ENCODE measurements around the gene C1orf94. TPM values are rescaled to one million over a fixed set of nuclear protein-coding genes. Genes with fewer than 3 reads are reported as not detected.
"Not testable (repeated sequence)": the region's sequence is repeated elsewhere in the genome, so short reads cannot be mapped to it uniquely, and the experiment has no call there.

C1orf94 gene
- total RNA-seq, 1 experiment from 2014 or later = 11.8 TPM

DNA sequence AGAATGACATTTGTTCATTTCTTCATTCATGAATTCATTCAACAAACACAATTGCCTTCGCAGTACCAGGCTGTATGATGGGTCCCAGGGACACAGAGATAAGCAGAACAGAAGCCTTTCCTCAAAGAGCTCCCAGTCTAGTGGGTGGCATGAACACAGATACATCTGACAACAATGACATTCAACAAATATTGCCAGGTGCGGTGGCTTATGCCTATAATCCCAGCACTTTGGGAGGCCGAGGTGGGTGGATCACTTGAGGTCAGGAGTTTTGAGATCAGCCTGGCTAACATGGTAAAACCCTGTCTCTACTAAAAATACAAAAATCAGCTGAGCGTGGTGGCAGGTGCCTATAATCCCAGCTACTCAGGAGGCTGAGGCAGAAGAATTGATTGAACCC, 6.7 kb downstream of the C1orf94 start:
- not testable (repeated sequence) for H3K27me3 ChIP-seq (ENCODE audit: control insufficient read depth, insufficient read depth, low read length); H3K4me3 ChIP-seq (ENCODE audit: insufficient read depth, low read depth, low read length); DNase-seq; H3K36me3 ChIP-seq (replicated peaks; ENCODE audit: control insufficient read depth, insufficient read depth, low read length)

GRCh38 chr1:34186741-34187494, 10.2 kb downstream of the C1orf94 start:
- Histone ChIP-seq H3K27me3 (ENCODE audit: control insufficient read depth, insufficient read depth, low read length) (peaks cover 2% of the 10 kb centered on the region), H3K4me3 (ENCODE audit: insufficient read depth, low read depth, low read length) (no peak overlapping the region), H3K36me3 (replicated peaks; ENCODE audit: control insufficient read depth, insufficient read depth, low read length) (no peaks in the 10 kb centered on the region)
- no peak for DNase-seq

- Histone ChIP-seq H3K4me3 (ENCODE audit: insufficient read depth, low read depth, low read length) (no peak overlapping the region), H3K27me3 (ENCODE audit: control insufficient read depth, insufficient read depth, low read length) (peaks cover 2% of the 10 kb centered on the region), H3K36me3 (replicated peaks; ENCODE audit: control insufficient read depth, insufficient read depth, low read length) (no peaks in the 10 kb centered on the region)
- DNase-seq = peak; percentile 85
Measured at GRCh38 chr1:34188418-34188817, 11.7 kb downstream of the C1orf94 start.

- H3K36me3 ChIP-seq (replicated peaks; ENCODE audit: control insufficient read depth, insufficient read depth, low read length) = no peaks in the 10 kb centered on the region
- no peak overlapping the region for H3K4me3 ChIP-seq (ENCODE audit: insufficient read depth, low read depth, low read length)
- peaks cover 2% of the 10 kb centered on the region for H3K27me3 ChIP-seq (ENCODE audit: control insufficient read depth, insufficient read depth, low read length)
- DNase-seq = no peak
Measured at GRCh38 chr1:34188985-34189384, 12.3 kb downstream of the C1orf94 start.

DNA sequence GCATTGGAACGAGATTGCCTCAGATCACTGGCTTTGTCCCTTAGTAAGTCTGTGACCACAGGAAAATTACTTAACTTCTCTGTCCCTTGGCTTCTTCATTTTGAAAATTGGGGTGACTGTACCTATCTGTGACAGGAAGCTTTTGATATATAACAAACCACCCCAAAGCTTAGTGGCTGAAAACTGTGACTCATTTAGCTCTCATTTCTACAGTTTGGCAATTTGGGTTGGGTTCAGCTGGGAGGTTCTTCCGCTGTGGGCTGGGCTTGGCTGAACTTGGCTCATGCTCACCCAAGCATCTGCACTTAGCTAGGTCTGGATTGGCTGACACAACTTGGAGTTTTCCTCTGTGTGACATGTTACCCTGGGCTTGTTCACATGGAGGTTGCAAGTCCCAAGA, 14.0 kb downstream of the C1orf94 start:
- peaks cover 2% of the 10 kb centered on the region for H3K27me3 ChIP-seq (ENCODE audit: control insufficient read depth, insufficient read depth, low read length)
- DNase-seq = no peak
- H3K4me3 ChIP-seq (ENCODE audit: insufficient read depth, low read depth, low read length) = no peak overlapping the region
- no peaks in the 10 kb centered on the region for H3K36me3 ChIP-seq (replicated peaks; ENCODE audit: control insufficient read depth, insufficient read depth, low read length)

GRCh38 chr1:34192621-34193020, 15.9 kb downstream of the C1orf94 start:
- Histone ChIP-seq H3K4me3 (ENCODE audit: insufficient read depth, low read depth, low read length) (no peak overlapping the region), H3K36me3 (replicated peaks; ENCODE audit: control insufficient read depth, insufficient read depth, low read length) (no peaks in the 10 kb centered on the region), H3K27me3 (ENCODE audit: control insufficient read depth, insufficient read depth, low read length) (peaks cover 2% of the 10 kb centered on the region)
- DNase-seq = no peak

GRCh38 chr1:34199927-34200326, 23.2 kb downstream of the C1orf94 start:
- DNase-seq = no peak
- Histone ChIP-seq H3K4me3 (ENCODE audit: insufficient read depth, low read depth, low read length) (no peak overlapping the region), H3K27me3 (ENCODE audit: control insufficient read depth, insufficient read depth, low read length) (no peaks in the 10 kb centered on the region; the same call in 1 of the 2 replicates), H3K36me3 (replicated peaks; ENCODE audit: control insufficient read depth, insufficient read depth, low read length) (no peaks in the 10 kb centered on the region)

DNA sequence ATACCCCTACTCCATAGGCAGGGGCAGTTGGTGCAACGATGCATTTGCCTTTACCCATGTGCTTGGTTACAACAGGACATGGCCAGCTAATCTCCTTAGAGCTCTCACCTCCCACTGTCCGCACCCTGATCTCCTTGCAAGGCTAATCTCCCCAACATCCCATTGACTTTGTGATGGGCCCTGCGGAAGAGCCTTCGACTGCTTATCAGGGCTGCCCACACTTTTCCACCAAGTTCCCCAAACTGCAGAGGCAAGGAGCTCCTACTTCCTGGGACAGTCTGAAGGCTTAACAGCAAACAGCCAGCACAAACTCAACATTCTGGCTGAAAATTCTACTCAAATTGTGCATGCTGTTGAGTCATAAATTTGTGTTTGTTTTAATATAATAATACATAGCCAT, 36.0 kb downstream of the C1orf94 start:
- Histone ChIP-seq H3K4me3 (ENCODE audit: insufficient read depth, low read depth, low read length) (no peak overlapping the region), H3K27me3 (ENCODE audit: control insufficient read depth, insufficient read depth, low read length) (no peaks in the 10 kb centered on the region; the same call in 1 of the 2 replicates), H3K36me3 (replicated peaks; ENCODE audit: control insufficient read depth, insufficient read depth, low read length) (no peaks in the 10 kb centered on the region)
- no peak for DNase-seq

- Histone ChIP-seq H3K4me3 (ENCODE audit: insufficient read depth, low read depth, low read length) (no peak overlapping the region), H3K36me3 (replicated peaks; ENCODE audit: control insufficient read depth, insufficient read depth, low read length) (no peaks in the 10 kb centered on the region)
- DNase-seq = peak; percentile 49
Measured at GRCh38 chr1:34213956-34214355, 37.2 kb downstream of the C1orf94 start.

DNA sequence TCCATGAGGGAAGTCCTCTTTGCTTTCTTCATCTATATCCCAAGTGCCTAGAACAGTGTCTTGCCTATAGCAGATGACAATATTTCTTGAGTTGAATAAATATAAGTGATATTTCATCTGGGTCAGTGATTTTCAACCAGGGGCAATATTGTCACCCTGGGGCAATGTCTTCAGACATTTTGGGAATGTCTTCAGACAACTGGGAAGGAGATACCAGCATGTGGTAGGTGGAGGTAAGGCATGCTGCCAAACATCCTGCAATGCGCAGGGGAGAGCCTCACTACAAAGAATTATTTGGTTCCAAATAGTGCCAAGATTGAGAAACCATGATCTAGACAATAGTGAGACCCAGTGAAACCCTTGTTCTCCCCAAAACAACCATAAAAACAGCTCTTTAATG, 54.7 kb downstream of the C1orf94 start:
- DNase-seq = no peak
- Histone ChIP-seq H3K4me3 (ENCODE audit: insufficient read depth, low read depth, low read length) (no peak overlapping the region), H3K27me3 (ENCODE audit: control insufficient read depth, insufficient read depth, low read length) (no peaks in the 10 kb centered on the region), H3K36me3 (replicated peaks; ENCODE audit: control insufficient read depth, insufficient read depth, low read length) (no peaks in the 10 kb centered on the region)

More at GRCh38 chr1:34213956-34214355, 37.2 kb downstream of the C1orf94 start:
- H3K27me3 ChIP-seq (ENCODE audit: control insufficient read depth, insufficient read depth, low read length) = no peaks in the 10 kb centered on the region; the same call in 1 of the 2 replicates

DNA sequence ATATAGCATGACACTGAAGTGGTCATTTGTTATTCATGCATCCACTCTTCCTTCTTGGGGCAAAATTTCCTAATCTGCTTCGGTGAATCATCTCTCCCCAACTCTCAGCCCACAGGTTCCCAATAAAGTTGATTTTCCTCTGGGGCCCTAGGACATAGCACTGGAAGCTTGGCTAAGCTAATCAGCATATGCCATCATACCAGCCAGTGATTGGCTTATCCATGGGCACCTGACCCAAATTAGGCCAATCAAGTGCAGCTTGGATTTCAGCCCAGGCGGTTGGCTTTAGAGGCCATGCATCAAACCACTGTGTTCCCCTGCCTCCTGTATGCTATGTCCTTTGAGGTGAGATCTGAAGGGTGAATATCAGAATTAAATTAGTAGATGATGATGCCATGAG, 58.9 kb downstream of the C1orf94 start:
- DNase-seq = no peak
- Histone ChIP-seq H3K27me3 (ENCODE audit: control insufficient read depth, insufficient read depth, low read length) (no peaks in the 10 kb centered on the region), H3K4me3 (ENCODE audit: insufficient read depth, low read depth, low read length) (no peak overlapping the region), H3K36me3 (replicated peaks; ENCODE audit: control insufficient read depth, insufficient read depth, low read length) (no peaks in the 10 kb centered on the region)

DNA sequence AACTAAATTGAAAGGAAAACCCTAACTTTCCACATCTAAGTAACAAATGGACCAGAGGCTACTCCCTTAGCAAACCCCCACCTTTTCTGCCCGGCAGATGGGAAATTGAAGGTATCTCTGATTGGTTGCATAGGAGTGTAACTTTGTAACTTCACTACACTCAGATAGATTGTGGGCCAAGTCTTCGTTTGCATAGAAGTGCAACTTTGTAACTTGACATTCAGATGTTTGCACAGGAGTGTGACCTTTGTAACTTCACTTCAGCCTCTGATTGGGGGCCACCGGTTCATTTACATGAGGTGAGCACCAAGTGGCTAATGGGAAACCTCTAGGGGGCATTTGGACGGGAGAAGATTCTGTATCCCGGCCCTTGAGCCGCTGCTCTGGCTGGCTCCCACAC, 59.4 kb downstream of the C1orf94 start:
- H3K36me3 ChIP-seq (replicated peaks; ENCODE audit: control insufficient read depth, insufficient read depth, low read length) = no peaks in the 10 kb centered on the region

DNA sequence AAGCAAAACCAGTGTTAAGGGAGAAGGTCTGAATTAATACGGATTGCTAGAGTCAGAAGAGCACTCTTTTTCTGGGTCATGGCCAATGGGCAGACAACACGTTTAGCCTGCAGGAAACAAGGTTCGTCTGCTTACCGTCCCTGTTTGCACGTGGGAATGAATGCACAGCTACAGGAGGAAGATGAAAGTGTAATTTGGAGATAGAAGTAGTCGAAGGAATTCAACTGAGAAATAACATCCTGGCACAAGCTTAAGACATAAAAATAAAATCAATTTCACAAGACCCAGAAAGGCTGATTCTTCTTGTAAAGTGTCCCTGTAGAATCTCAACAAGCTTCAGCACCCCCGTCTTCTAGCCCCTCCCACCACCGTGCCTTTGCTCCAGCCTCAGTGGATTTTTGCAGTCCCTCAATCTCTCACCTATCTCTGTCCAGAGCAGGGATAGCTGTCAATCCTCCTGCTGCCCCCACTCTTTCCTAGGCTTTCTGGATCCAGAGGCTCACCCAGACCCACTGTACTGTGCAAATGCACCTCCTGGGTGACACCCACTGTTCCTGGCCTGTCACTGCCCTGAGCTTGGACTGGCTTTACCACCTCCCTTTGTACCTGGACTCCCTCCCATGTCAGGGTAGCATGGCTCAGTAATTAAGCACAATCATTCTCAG, 60.6 kb downstream of the C1orf94 start:
- H3K4me3 ChIP-seq (ENCODE audit: insufficient read depth, low read depth, low read length) = no peak overlapping the region
- no peaks in the 10 kb centered on the region for H3K36me3 ChIP-seq (replicated peaks; ENCODE audit: control insufficient read depth, insufficient read depth, low read length)
- no peaks in the 10 kb centered on the region for H3K27me3 ChIP-seq (ENCODE audit: control insufficient read depth, insufficient read depth, low read length)
- DNase-seq = no peak

More for the DNA sequence above, 59.4 kb downstream of the C1orf94 start:
- Histone ChIP-seq H3K27me3 (ENCODE audit: control insufficient read depth, insufficient read depth, low read length) (no peaks in the 10 kb centered on the region), H3K4me3 (ENCODE audit: insufficient read depth, low read depth, low read length) (no peak overlapping the region)
- no peak for DNase-seq

GRCh38 chr1:34245967-34246366, 69.3 kb downstream of the C1orf94 start:
- H3K36me3 ChIP-seq (replicated peaks; ENCODE audit: control insufficient read depth, insufficient read depth, low read length) = no peaks in the 10 kb centered on the region
- H3K4me3 ChIP-seq (ENCODE audit: insufficient read depth, low read depth, low read length) = no peak overlapping the region

DNA sequence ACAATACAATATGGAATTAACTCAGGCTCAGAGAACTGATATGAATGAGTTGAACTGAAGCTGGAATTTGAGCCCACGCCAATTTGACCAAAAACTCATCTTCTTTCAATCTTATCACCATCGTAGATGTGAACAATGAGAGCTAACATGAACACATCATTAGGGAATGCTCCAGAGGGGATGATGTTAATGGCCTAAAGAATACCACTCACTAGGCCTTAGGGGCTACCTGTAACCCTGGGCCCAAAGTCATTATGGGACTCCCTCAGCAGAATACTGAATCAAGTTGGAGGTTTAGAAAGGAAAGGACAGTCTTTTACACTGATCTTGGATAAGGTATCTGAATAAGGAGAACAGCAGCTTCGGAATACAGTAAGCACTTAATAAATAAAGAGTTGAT, 73.6 kb downstream of the C1orf94 start:
- H3K36me3 ChIP-seq (replicated peaks; ENCODE audit: control insufficient read depth, insufficient read depth, low read length) = no peaks in the 10 kb centered on the region
- H3K4me3 ChIP-seq (ENCODE audit: insufficient read depth, low read depth, low read length) = peak overlapping the region; percentile 10; the same call in 1 of the 2 replicates
- H3K27me3 ChIP-seq (ENCODE audit: control insufficient read depth, insufficient read depth, low read length) = no peaks in the 10 kb centered on the region; the same call in 1 of the 2 replicates
- DNase-seq = no peak

More at GRCh38 chr1:34245967-34246366, 69.3 kb downstream of the C1orf94 start:
- no peaks in the 10 kb centered on the region; the same call in 1 of the 2 replicates for H3K27me3 ChIP-seq (ENCODE audit: control insufficient read depth, insufficient read depth, low read length)
- DNase-seq = no peak

Measured in H7 (cell line).